ENCODE data around the gene CLEC2B. TPM values are rescaled to one million over a fixed set of nuclear protein-coding genes. Genes with fewer than 3 reads are reported as not detected.

The CLEC2B gene
- total RNA-seq, 1 experiment from 2014 or later: not detected

GRCh38 chr12:9867531-9867930, 1.6 kb downstream of the CLEC2B start:
- TF ChIP-seq, protein P1, sequence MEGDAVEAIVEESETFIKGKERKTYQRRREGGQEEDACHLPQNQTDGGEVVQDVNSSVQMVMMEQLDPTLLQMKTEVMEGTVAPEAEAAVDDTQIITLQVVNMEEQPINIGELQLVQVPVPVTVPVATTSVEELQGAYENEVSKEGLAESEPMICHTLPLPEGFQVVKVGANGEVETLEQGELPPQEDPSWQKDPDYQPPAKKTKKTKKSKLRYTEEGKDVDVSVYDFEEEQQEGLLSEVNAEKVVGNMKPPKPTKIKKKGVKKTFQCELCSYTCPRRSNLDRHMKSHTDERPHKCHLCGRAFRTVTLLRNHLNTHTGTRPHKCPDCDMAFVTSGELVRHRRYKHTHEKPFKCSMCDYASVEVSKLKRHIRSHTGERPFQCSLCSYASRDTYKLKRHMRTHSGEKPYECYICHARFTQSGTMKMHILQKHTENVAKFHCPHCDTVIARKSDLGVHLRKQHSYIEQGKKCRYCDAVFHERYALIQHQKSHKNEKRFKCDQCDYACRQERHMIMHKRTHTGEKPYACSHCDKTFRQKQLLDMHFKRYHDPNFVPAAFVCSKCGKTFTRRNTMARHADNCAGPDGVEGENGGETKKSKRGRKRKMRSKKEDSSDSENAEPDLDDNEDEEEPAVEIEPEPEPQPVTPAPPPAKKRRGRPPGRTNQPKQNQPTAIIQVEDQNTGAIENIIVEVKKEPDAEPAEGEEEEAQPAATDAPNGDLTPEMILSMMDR (conservative IDR thresholded peaks at IDR 0.05): no peak
- H3K56ac ChIP-seq (ENCODE audit: insufficient read length, low read depth, low read length): no peak overlapping the region

More at GRCh38 chr12:9867531-9867930, 1.6 kb downstream of the CLEC2B start:
- no peak overlapping the region for H3T11ph ChIP-seq (ENCODE audit: low read length)
- H2AK5ac ChIP-seq (ENCODE audit: insufficient read length, low read length): no peak overlapping the region
- Mint-ChIP-seq H3K4me1 (peaks cover 20 to 23% of the 10 kb centered on the region in 2 experiments), H3K4me3 (no peak overlapping the region), H3K27ac (no peak overlapping the region), H3K36me3 (ENCODE audit: insufficient read depth in 1 of 3, low read depth in 3 of 3) (no peaks in the 10 kb centered on the region), H3K9me3 (no peaks in the 10 kb centered on the region), H3K27me3 (ENCODE audit: low read depth) (no peaks in the 10 kb centered on the region)
- no peaks in the 10 kb centered on the region for H3K79me1 ChIP-seq (ENCODE audit: insufficient read depth, low read depth, low read length, poor library complexity, severe bottlenecking)
- H2BK5ac ChIP-seq (ENCODE audit: insufficient read length, low read length): no peak overlapping the region
- no peak overlapping the region for H4K8ac ChIP-seq (replicated peaks; ENCODE audit: insufficient read length, low read depth, low read length)
- H2BK12ac ChIP-seq (ENCODE audit: insufficient read length, low read depth, low read length): no peak overlapping the region
- H3K79me2 ChIP-seq (ENCODE audit: insufficient read depth, low read length): no peaks in the 10 kb centered on the region
- no peak overlapping the region for H2BK15ac ChIP-seq (ENCODE audit: low read depth, low read length)
- H3K14ac ChIP-seq (ENCODE audit: insufficient read depth, low read length): no peak overlapping the region
- no peak overlapping the region for H4K91ac ChIP-seq (ENCODE audit: insufficient read length, low read depth, low read length)
- no peak overlapping the region for H3K4me2 ChIP-seq (ENCODE audit: insufficient read depth, insufficient read length, low read length)
- no peaks in the 10 kb centered on the region for H3K9me3 ChIP-seq (ENCODE audit: control insufficient read depth, low read depth, low read length)
- no peak overlapping the region for H2AFZ ChIP-seq (ENCODE audit: low read length)
- H3K23me2 ChIP-seq (ENCODE audit: insufficient read length, low read depth, low read length, poor library complexity, severe bottlenecking): no peaks in the 10 kb centered on the region
- H3K23ac ChIP-seq (ENCODE audit: insufficient read length, low read depth, low read length): no peak overlapping the region
- no peak overlapping the region for H4K5ac ChIP-seq (ENCODE audit: insufficient read length, low read depth, low read length)
- H3K4ac ChIP-seq (ENCODE audit: low read depth, low read length): no peak overlapping the region
- H3K27ac ChIP-seq (ENCODE audit: insufficient read length, low read depth, low read length): no peak overlapping the region
- no peaks in the 10 kb centered on the region for H3K27me3 ChIP-seq (ENCODE audit: insufficient read depth, low read length)
- no peak overlapping the region for H3K18ac ChIP-seq (ENCODE audit: insufficient read length, low read depth, low read length)
- H4K20me1 ChIP-seq (ENCODE audit: control insufficient read depth, insufficient read depth, insufficient read length): no peaks in the 10 kb centered on the region
- H3K4me1 ChIP-seq (ENCODE audit: insufficient read depth, low read length): no peaks in the 10 kb centered on the region; the same call in 1 of the 2 replicates
- DNase-seq: no peak
- H3K9ac ChIP-seq (ENCODE audit: extremely low read depth, insufficient read length, low read length): no peak overlapping the region
- no CpG with 5 or more reads among the region's 4 CpGs for WGBS (ENCODE audit: extremely low coverage, insufficient read length, low lambda C conversion rate)
- H2BK120ac ChIP-seq (ENCODE audit: low read depth, low read length, poor library complexity, severe bottlenecking): no peak overlapping the region
- no peak overlapping the region for H2BK20ac ChIP-seq (ENCODE audit: low read depth, low read length, poor library complexity, severe bottlenecking)

Measured in H9 (cell line).